Gastroesophageal sphincter (tissue), 3 donors: ENCODE results near the gene KLHDC9.

Experiments
- CTCF ChIP-seq, 4 experiments: fragments of 200-600 bp in 2 of 4; fragments of 450-650 bp in 2 of 4; sonication (generic) in 1 of 4; IDR thresholded peaks; one replicate each; pipeline ENCODE4 v1.5.1; 2017 to 2019; ENCODE audit warnings: antibody characterized with exemption in 4 of 4, mild to moderate bottlenecking in 2 of 4, moderate library complexity in 2 of 4
- POLR2A ChIP-seq, 2 donors: fragments of 450-650 bp; IDR thresholded peaks; one replicate each; pipeline ENCODE4 v1.6.1; 2017; ENCODE audit warnings: antibody characterized with exemption in 2 of 2, mild to moderate bottlenecking in 2 of 2, moderate library complexity in 1 of 2
- POLR2AphosphoS5 ChIP-seq: sonication (generic); formaldehyde crosslinking; IDR thresholded peaks from one replicate; pipeline ENCODE4 v1.6.1; 2017; ENCODE audit warnings: antibody characterized with exemption

- TF ChIP-seq CTCF (IDR thresholded peaks at IDR 0.05) (no peak), POLR2A (IDR thresholded peaks at IDR 0.05) (no peak), POLR2AphosphoS5 (no peak)
Measured at GRCh38 chr1:161080441-161081405, 17.4 kb upstream of the KLHDC9 start.
